A549 (cell line): Measurements from ENCODE around the gene PCDHB16. TPM values are rescaled to one million over a fixed set of nuclear protein-coding genes. Genes with fewer than 3 reads are reported as not detected.
"Not testable (repeated sequence)": the region's sequence is repeated elsewhere in the genome, so short reads cannot be mapped to it uniquely, and the experiment has no call there.

ENCODE experiments used
- ATAC-seq, 2 experiments: fragments of 200-7000 bp in 1 of 2; fragments of >200 bp in 1 of 2; cut with Nextera tagmentation in 1 of 2; cut with Tn5 transposase in 1 of 2; 3 replicates each; pipeline versions ENCODE4 v1.8.0 to v1.9.1; 2018 to 2020; ENCODE audit warnings: mild to moderate bottlenecking in 1 of 2, moderate library complexity in 1 of 2
- CTCF ChIA-PET: fragments of 300-600 bp; sonication (Branson Sonifier 250); formaldehyde crosslinking; extraction: SDS; loops from one replicate; lab custom pipeline; 2021; ENCODE audit warnings: antibody characterized with exemption, inconsistent platforms; lab: Yijun Ruan, JAX
- POLR2A ChIA-PET: fragments of 350-600 bp; formaldehyde crosslinking; extraction: SDS; loops from one replicate; lab custom pipeline; 2021; ENCODE audit warnings: antibody characterized with exemption, inconsistent platforms; lab: Yijun Ruan, JAX
- DNase-seq, 2 experiments: peaks; one replicate each; pipeline versions ENCODE4 v3.0.0 to v3.0.0-alpha.2; 2011 to 2016; ENCODE audit warnings: low read depth in 1 of 2, low spot score in 1 of 2
- FAIRE-seq: peaks from 2 replicates; lab custom pipeline; 2011; peaks lifted over from hg19 to GRCh38; lab: Jason Lieb, UNC
- H3K27ac ChIP-seq, 2 experiments: fragments of >200 bp; sonication (Bioruptor Twin); formaldehyde crosslinking; 3 replicates each; pipeline ENCODE4 v1.5.1; 2016 to 2017
- H3K4me1 ChIP-seq: fragments of >200 bp; sonication (Bioruptor Twin); formaldehyde crosslinking; 3 replicates; pipeline ENCODE4 v1.6.1; 2016
- H3K4me2 ChIP-seq: fragments of >200 bp; sonication (Bioruptor Twin); formaldehyde crosslinking; 3 replicates; pipeline ENCODE4 v1.6.1; 2016
- H3K4me3 ChIP-seq: fragments of >200 bp; sonication (Bioruptor Twin); formaldehyde crosslinking; 3 replicates; pipeline ENCODE4 v1.5.1; 2016
- H3K9me3 ChIP-seq: fragments of >200 bp; sonication (Bioruptor Twin); formaldehyde crosslinking; 3 replicates; pipeline ENCODE4 v1.6.1; 2016
- CHD4 ChIP-seq: fragments of 200-600 bp; sonication (generic); IDR thresholded peaks from 2 replicates; pipeline ENCODE4 v1.6.1; 2016; ENCODE audit warnings: antibody characterized with exemption, mild to moderate bottlenecking, borderline replicate concordance
- ELK1 ChIP-seq: fragments of 150-350 bp; IDR thresholded peaks from 2 replicates; pipeline ENCODE4 v1.6.1; 2014; ENCODE audit warnings: low read depth, mild to moderate bottlenecking, low read length
- EP300 ChIP-seq, 2 experiments: fragments of >200 bp; sonication (Bioruptor Twin); formaldehyde crosslinking; IDR thresholded peaks; 2 replicates in 1 of 2; 3 replicates in 1 of 2; pipeline ENCODE4 v1.6.1; 2016 to 2017
- ESRRA ChIP-seq: fragments of 150-350 bp; IDR thresholded peaks from 2 replicates; pipeline ENCODE4 v1.6.1; 2014; ENCODE audit warnings: mild to moderate bottlenecking, low read length, borderline replicate concordance
- FOSB ChIP-seq: fragments of 250-450 bp; sonication (Bioruptor Pico); IDR thresholded peaks from 2 replicates; pipeline ENCODE4 v1.5.0; 2020; ENCODE audit warnings: mild to moderate bottlenecking, moderate library complexity
- FOSL2 ChIP-seq, 2 experiments: fragments of 450-650 bp in 1 of 2; fragments of >200 bp in 1 of 2; sonication (Bioruptor Twin) in 1 of 2; formaldehyde crosslinking; IDR thresholded peaks; 2 replicates each; pipeline versions ENCODE4 v1.5.0 to v1.6.1; 2016 to 2020; ENCODE audit warnings: mild to moderate bottlenecking in 1 of 2, moderate library complexity in 1 of 2
- GATA3 ChIP-seq: IDR thresholded peaks from 2 replicates; pipeline ENCODE4 v1.6.1; 2012; ENCODE audit warnings: borderline replicate concordance
- HDAC2 ChIP-seq: fragments of 200-600 bp; sonication (generic); IDR thresholded peaks from 2 replicates; pipeline ENCODE4 v1.6.1; 2016
- HES2 ChIP-seq: fragments of >200 bp; sonication (Bioruptor Twin); formaldehyde crosslinking; IDR thresholded peaks from 2 replicates; pipeline ENCODE4 v1.6.1; 2016
- HOXB13 ChIP-seq: fragments of 250-450 bp; sonication (Bioruptor Pico); IDR thresholded peaks from 2 replicates; pipeline ENCODE4 v1.5.0; 2020; ENCODE audit warnings: low read depth, mild to moderate bottlenecking, moderate library complexity
- JUNB ChIP-seq: fragments of >200 bp; sonication (Bioruptor Twin); formaldehyde crosslinking; IDR thresholded peaks from 2 replicates; pipeline ENCODE4 v1.6.1; 2016
- MYC ChIP-seq: IDR thresholded peaks from 2 replicates; pipeline ENCODE4 v1.6.1; 2012; ENCODE audit warnings: mild to moderate bottlenecking, inconsistent platforms, low read length, improper control_type of control experiment, borderline replicate concordance
- POLR2AphosphoS2 ChIP-seq: conservative IDR thresholded peaks from 2 replicates; pipeline ENCODE4 v1.6.1; 2012; ENCODE audit warnings: low read length, improper control_type of control experiment, inconsistent platforms
- RAD21 ChIP-seq, 2 experiments: fragments of >200 bp in 1 of 2; sonication (Bioruptor Twin) in 1 of 2; formaldehyde crosslinking in 1 of 2; IDR thresholded peaks in 1 of 2; conservative IDR thresholded peaks in 1 of 2; 2 replicates in 1 of 2; 3 replicates in 1 of 2; pipeline ENCODE4 v1.6.1; 2012 to 2018; ENCODE audit warnings: inconsistent platforms in 1 of 2
- REST ChIP-seq: fragments of 200-600 bp; sonication (generic); IDR thresholded peaks from 2 replicates; pipeline ENCODE4 v1.6.1; 2016; ENCODE audit warnings: antibody characterized with exemption, mild to moderate bottlenecking, moderate library complexity
- TFCP2L1 ChIP-seq: fragments of 250-450 bp; sonication (Bioruptor Pico); IDR thresholded peaks from 2 replicates; pipeline ENCODE4 v1.5.0; 2021; ENCODE audit warnings: mild to moderate bottlenecking
- WGBS: methylation state at CpG from one replicate; pipeline ENCODE4 v1.1.6; 2017; ENCODE audit errors: missing lambda C conversion rate; 5-methylcytosine and 5-hydroxymethylcytosine counted together
- polyA plus RNA-seq, 4 experiments: library from polyadenylated mRNA; depleted of rRNA in 3 of 4; stranded (reverse); fragments of >200 nt; fragmentation: RNase III in 1 of 4; extraction: RNeasy Plus Mini Kit Qiagen cat#74134 plus additional on column Dnase treatment in 1 of 4; gene quantifications; 2 replicates in 3 of 4; 3 replicates in 1 of 4; pipeline ENCODE4 v1.2.3, GENCODE V29; 2011 to 2017

Gene PCDHB16
- polyA plus RNA-seq, 2 of the 4 experiments (the other 2 are of a cell fraction) = 0.10 to 0.13 TPM

- ATAC-seq (no peak), DNase-seq (peak; percentile 25 to 31), FAIRE-seq (peak; percentile 23)
- H3K27ac ChIP-seq = no peak within 1 kb of the TSS
- peaks cover 20% of the 10 kb centered on the region; the same call in 2 of the 3 replicates for H3K9me3 ChIP-seq
- POLR2A ChIA-PET = no interaction called here
- WGBS = 35% methylated on average over 20 of the region's 20 CpGs
- TF ChIP-seq FOSB (CRISPR knock-in tag) (no peak), RAD21 (conservative IDR thresholded peaks at IDR 0.05 in 1 of 2, IDR thresholded peaks at IDR 0.05 in 1 of 2) (peak; percentile 16 to 46; a peak in 3 of 5 replicates)
- CTCF ChIA-PET = interaction anchor here (1.0 to 1.6 kb wide), 2 partner anchors 147 to 157 kb away, joined by 3 read pairs; partner anchors contain the start of gene PCDHGA1
- H3K4me3 ChIP-seq = no peak within 1 kb of the TSS
- H3K4me1 ChIP-seq = no peaks in the 10 kb centered on the region
- H3K4me2 ChIP-seq = peak within 1 kb of the TSS; percentile 14; the same call in 1 of the 3 replicates
Measured at GRCh38 chr5:141172381-141173204, 9.6 kb upstream of the PCDHB16 start, which contains the start of gene PCDHB7. Gene PCDHB7, plus strand, starts transcription at chr5:141172644. Its CDS starts 192 bp downstream, at chr5:141172836.

DNA sequence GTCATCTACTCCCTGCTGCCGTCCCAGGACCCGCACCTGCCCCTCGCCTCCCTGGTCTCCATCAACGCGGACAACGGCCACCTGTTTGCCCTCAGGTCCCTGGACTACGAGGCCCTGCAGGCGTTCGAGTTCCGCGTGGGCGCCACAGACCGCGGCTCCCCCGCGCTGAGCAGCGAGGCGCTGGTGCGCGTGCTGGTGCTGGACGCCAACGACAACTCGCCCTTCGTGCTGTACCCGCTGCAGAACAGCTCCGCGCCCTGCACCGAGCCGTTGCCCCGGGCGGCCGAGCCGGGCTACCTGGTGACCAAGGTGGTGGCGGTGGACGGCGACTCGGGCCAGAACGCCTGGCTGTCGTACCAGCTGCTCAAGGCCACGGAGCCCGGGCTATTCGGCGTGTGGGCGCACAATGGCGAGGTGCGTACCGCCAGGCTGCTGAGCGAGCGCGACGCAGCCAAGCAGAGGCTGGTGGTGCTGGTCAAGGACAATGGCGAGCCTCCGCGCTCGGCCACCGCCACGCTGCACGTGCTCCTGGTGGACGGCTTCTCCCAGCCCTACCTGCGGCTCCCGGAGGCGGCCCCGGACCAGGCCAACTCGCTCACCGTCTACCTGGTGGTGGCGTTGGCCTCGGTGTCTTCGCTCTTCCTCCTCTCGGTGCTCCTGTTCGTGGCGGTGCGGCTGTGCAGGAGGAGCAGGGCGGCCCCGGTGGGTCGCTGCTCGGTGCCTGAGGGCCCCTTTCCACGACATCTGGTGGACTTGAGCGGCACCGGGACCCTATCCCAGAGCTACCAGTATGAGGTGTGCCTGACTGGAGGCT is 7.7 kb upstream of the PCDHB16 start:
- CTCF ChIA-PET, H3K4me2 ChIP-seq, H3K27ac ChIP-seq, H3K4me3 ChIP-seq, H3K4me1 ChIP-seq, ATAC-seq, POLR2A ChIA-PET, DNase-seq, FAIRE-seq: not testable (repeated sequence)
- peaks cover 18% of the 10 kb centered on the region; the same call in 2 of the 3 replicates for H3K9me3 ChIP-seq
- WGBS = 73% methylated on average over 57 of the region's 79 CpGs

DNA sequence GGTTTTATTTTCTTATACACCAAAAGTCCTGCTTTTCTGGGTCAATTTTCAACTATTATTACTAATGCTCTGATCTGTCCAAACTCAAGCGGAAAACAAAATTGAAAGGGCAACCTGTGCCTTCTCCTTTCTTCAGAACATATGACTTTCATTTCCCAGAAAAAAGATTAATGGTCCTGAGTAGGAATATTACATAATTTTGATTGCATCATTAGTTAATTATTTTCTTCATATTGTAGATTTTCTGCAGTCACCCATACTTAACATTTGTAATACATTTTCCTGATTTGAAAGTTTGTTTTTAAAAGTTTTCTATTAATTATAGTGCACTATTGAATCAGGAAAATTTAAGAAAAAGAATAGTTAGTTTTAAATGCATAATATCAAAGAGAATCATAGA is 6.3 kb upstream of the PCDHB16 start:
- DNase-seq (no peak), FAIRE-seq (peak; percentile 54), ATAC-seq (no peak)
- Histone ChIP-seq H3K9me3 (peaks cover 18% of the 10 kb centered on the region; the same call in 2 of the 3 replicates), H3K4me1 (no peaks in the 10 kb centered on the region), H3K4me3 (no peak overlapping the region), H3K27ac (no peak overlapping the region), H3K4me2 (no peak overlapping the region)
- CTCF ChIA-PET = no interaction called here
- 27% methylated on average over 1 of the region's 1 CpG for WGBS
- TF ChIP-seq FOSL2 (IDR thresholded peaks at IDR 0.05) (no peak), FOSL2 (CRISPR knock-in tag; IDR thresholded peaks at IDR 0.05) (no peak), JUNB (no peak), ELK1 (no peak), GATA3 (no peak), POLR2AphosphoS2 (no peak), TFCP2L1 (CRISPR knock-in tag) (no peak), HES2 (no peak), CHD4 (no peak), HDAC2 (no peak), REST (no peak), FOSB (CRISPR knock-in tag) (no peak), EP300 (IDR thresholded peaks at IDR 0.05) (no peak), ESRRA (no peak), MYC (no peak), HOXB13 (CRISPR knock-in tag) (no peak)
- TF ChIP-seq, all 56 proteins: peak for 0
- POLR2A ChIA-PET = no interaction called here
